Activated CD4-positive, alpha-beta T cell treated with anti-CD3 and anti-CD28 coated beads, Interleukin-2, amount 50 U/mL, for 4 hours (primary cell): ENCODE data around the gene KIRREL3.

ENCODE experiments used
- DNase-seq, 2 experiments: peaks; one replicate each; pipeline ENCODE4 v3.0.0-alpha.2; 2020

The KIRREL3 gene

DNA sequence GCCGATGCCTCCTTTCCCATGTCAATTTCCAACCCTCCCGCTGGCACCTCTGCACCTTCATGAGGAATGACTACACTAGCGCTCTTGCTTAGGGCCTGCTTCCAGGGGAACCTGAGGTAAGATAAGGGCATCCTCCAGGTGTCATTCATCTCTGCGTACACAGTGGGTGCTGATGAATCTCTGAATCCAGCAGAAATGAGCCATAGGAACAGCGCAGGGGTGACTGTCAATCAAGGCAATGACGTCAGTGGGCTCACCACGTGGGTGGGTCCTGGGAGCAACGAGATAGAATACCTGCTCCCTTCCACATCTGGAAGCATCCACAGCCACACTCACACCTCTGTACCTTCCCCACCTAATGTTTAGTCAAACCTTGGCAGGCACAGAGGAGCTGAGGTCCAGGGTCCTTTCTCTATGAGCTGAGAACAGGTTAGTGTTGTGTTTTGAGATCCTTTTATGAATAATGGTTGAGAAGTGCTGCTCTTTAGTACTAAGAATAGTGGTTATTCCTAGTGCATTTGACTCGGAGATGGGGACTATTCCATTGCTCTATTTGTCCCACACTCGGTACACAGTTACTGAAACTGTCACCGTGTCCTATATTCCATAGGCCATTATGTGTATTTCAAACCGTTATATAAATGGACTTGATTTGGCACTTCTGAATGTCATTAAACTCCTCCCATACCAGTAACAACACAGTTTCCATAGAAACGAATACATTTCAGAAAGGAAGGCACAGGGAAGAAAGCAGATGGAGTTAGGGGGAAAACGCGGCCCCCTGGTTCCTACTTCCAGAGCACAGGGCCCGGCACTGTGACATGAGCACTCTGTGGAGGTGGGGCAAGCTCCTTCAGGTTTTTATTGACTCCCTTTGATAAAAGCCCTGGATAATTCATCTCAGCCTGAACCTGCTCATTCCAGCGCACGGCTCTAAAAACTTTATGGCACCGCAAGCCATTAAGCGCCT lies 451.7 kb downstream of the KIRREL3 start:
- DNase-seq: no peak

GRCh38 chr11:126547691-126548090 lies 452.9 kb downstream of the KIRREL3 start:
- DNase-seq: no peak

GRCh38 chr11:126547161-126547560 lies 453.4 kb downstream of the KIRREL3 start:
- DNase-seq: no peak

DNA sequence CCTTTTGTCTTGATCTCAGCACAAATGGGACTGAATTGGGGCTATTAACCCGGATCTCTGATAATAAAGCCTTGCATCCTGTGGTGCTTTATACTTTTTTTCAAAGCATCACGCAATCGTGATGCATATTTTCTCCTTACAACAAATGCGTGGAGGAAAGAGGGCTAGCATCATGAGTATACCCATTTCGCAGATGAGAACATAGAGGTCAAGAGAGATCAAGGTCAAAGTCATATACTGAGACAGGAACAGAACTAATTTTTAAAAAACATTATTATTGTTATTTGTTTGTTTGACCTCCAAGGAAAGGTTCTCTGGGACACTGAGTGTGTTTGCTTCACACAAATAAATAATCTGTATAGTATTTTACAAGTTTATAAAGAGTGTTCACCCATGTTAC lies 453.9 kb downstream of the KIRREL3 start:
- no peak for DNase-seq

- DNase-seq: no peak
Observed at GRCh38 chr11:126546191-126546590, 454.4 kb downstream of the KIRREL3 start.

DNA sequence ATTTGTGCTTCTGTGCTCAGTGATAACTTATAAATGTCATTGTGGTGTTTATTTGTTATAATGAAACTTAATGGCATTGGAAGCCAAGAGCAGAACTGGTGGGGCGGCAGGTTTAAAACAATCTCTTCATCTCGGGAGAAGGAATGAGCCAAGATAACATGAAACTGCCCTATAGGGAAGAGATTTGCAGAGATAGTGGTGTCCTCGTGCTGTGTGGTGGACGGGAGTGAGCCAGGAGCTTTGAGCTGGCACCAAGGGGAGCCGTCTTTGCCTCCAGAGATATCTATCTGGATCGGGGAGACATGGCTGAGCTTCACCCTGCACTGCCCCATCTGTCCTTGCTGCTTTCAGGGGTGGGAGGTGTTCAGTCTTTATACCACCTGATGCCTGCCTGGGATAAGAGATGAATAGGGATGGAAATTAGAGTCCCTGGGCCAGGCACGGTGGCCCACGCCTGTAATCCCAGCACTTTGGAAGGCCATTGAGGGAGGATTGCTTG lies 455.5 kb downstream of the KIRREL3 start:
- DNase-seq: no peak

GRCh38 chr11:126544108-126545056 lies 456.2 kb downstream of the KIRREL3 start:
- no peak for DNase-seq

DNA sequence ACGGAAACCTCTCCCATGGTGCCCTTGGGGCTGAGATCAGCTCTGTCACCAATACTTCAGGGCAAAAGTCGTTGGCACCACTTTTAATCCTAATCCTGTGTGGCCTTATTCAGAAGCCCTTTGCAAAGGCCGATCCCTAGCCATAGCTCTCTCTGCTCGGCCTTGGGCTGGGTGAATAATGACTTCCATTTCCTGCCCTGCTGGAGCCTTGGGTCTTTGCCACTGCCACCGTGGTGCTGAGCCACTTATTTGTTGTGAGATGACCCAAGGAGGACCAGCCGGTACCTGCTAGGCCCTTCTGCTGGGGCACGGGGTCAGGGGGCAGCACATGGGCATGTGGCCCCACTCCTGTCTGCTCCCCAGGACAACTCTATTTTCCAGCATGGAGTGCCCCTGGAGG lies 456.9 kb downstream of the KIRREL3 start:
- no peak for DNase-seq

GRCh38 chr11:126542334-126543015 lies 458.1 kb downstream of the KIRREL3 start:
- no peak for DNase-seq

DNA sequence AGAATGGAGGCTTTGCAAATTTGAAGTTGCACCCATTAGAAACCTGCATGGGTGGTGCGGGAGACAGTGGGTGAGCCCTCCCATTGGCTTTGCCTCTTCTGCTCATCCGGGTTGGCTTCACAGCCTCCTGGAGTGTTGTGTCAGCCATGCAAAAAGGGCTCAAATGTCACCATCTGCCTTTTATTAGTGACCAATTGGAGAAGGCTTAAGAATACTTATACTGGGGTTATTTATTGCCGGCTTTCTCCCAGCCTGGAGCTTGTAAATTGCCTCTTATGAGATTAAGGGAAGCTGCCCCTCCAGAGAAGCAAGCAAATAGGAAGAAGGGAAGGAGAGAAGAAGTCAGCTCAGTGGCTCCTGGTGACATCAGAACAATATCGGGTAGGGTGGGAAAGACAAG lies 462.5 kb downstream of the KIRREL3 start:
- DNase-seq: no peak

DNA sequence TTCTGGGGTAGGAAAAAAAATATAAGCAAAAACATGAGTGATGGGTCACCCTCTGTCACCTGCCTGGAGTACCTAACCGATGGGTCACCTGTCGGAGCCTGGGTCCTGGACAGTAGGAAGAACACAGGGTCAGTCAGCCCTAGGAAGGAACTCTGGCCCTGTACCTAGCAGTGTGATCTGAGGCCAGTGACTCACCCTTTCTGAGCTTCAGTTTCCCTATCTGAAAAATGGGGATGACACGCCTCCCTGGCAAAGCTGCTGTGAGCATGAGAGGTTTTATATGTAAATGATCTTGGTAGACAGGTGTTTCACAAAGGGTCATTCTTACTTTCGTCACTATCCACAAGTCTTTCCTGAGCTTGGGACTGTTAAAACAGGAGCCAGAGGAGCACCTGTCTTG lies 463.1 kb downstream of the KIRREL3 start:
- no peak for DNase-seq

GRCh38 chr11:126534141-126534805 lies 466.3 kb downstream of the KIRREL3 start:
- no peak for DNase-seq

- DNase-seq: no peak
Observed at GRCh38 chr11:126533560-126533959, 467.0 kb downstream of the KIRREL3 start.

DNA sequence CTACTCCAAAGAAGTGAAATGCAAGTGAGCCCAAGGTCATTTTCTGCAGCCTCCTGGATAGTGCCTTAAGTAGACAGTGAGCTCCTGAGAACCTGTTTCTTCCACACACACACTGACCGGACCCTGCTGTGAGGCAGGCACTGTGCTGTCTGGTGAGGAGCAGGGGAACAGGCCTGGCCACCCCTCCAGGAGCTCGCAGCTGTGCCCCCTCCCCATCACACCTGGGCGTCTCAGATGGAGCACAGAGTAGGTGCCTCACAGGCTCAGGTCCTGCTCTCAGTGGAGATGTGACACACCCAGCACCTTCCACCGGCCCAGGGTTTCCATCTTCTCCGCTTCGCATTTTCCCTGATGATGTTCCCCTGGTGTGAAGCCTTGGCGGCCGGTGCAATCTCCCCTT lies 470.2 kb downstream of the KIRREL3 start:
- DNase-seq: no peak

DNA sequence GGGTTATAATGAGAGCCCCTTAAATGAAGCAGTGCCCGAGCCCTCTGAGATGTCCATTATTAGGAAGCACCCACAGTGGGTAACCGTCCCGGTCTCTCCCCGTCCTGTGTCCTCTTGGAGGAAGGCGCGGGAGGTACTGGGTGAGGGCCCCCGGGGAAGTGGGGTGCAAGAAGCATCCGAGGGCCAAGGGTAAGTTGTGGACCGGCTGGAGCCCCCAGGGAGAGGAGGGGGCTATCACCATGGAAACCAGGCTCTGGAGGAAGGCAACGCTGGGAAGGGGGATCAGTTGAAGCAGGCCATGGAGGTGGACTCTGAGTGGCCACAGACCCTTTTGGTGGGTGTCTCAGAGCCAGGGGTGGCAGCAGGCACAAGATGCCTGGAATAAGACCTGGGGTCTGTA lies 471.5 kb downstream of the KIRREL3 start:
- DNase-seq: no peak

DNA sequence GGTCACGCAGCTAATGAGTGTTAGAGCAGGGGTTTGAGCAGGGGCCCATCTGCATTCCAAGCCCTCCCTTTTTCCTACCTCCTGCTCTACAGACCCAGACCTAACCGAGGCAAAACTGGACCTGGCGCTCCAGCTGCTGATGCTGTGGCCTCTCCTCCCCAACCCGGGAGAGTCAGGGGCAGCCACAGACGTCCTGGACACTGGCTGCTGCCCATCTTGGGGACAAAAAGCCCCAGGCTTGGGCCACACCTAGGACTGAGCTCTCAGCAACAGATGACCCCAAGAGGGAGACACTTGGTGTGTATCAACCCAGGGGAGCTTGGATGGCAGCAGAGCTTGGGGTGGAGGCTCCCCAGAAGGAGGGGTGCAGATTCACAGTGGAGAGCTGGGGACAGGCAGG lies 472.5 kb downstream of the KIRREL3 start:
- no peak for DNase-seq

- DNase-seq: no peak
Observed at GRCh38 chr11:126527651-126528050, 472.9 kb downstream of the KIRREL3 start.

DNA sequence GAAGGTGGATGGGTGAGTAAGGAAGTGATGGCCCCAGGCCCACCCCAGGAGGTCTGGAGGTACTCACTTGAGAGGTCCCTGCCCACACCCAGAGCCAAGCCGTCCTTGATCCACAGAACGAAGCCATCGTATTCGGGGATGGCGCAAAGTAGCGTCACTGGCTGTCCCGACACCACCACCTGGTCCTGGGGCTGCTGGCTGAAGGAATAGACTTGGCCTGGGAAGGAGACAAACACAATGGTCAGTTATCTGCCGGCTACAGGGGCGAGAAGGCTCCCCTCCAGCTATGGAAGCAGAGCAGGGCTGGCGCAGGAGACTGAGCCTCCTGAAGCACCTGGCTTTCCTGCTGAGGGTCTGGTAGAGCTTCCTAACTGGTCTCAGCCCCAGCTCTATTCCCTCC lies 474.1 kb downstream of the KIRREL3 start:
- DNase-seq: no peak

DNA sequence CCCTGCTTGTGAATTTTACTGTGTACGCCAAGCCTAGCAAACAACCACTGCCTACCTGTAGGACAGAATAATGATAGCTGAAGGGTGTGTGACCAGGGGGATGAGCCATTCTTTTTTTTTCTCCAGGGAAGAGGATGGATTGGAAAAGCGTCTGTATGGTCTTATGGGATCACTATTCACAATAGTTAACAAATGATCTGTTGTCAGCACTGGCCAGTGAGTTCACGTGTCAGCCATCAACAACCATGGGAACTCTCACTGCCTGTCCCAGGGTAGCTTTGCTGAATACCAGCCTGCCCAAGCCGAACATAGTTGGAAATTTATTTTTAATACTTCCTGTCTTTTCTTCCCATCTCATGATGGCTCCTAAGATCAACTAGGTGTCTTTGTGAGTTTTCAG lies 474.9 kb downstream of the KIRREL3 start:
- no peak for DNase-seq

DNA sequence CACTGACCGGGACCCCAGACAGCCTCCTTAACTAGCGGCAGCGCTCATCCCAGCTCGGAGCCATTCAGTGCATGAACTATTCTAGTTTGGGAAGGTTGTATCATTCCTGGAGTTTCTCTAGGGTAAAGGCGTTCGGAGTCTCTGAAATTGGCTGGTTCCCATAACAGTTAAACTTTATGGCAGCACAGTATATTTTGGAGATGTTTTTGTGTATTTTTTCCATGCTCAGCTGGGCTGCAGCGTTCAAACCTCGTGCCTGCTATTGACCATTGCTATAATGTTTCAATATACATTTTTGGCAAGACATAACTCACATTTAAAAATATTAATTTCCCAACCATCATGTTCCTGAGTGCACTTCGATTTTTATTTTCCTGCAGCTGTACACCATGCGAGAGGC lies 475.4 kb downstream of the KIRREL3 start:
- no peak for DNase-seq

- DNase-seq: no peak
Observed at GRCh38 chr11:126523441-126524205, 476.9 kb downstream of the KIRREL3 start.
